RPMI7951 (cell line): ENCODE results near the gene ARID4B. TPM values are rescaled to one million over a fixed set of nuclear protein-coding genes. Genes with fewer than 3 reads are reported as not detected.
"Not testable (repeated sequence)": the region's sequence is repeated elsewhere in the genome, so short reads cannot be mapped to it uniquely, and the experiment has no call there.

Experiments
- DNase-seq: peaks from one replicate; pipeline ENCODE4 v3.0.0-alpha.2; 2012; ENCODE audit warnings: low read depth
- total RNA-seq: library from RNA; depleted of rRNA; stranded (reverse); fragments of >200 nt; shearing (Covaris generic); gene quantifications from 2 replicates; pipeline ENCODE4 v1.2.3, GENCODE V29; 2014

The ARID4B gene
- total RNA-seq, 1 experiment from 2014 or later = 16.9 TPM

GRCh38 chr1:235298758-235299157 is 29.2 kb downstream of the ARID4B start:
- DNase-seq = no peak

GRCh38 chr1:235297579-235297978 is 30.4 kb downstream of the ARID4B start:
- peak; percentile 22 for DNase-seq

GRCh38 chr1:235296729-235297128 is 31.2 kb downstream of the ARID4B start:
- no peak for DNase-seq

- peak; percentile 47 for DNase-seq
Measured at GRCh38 chr1:235295902-235296350, 32.1 kb downstream of the ARID4B start.

- DNase-seq = no peak
Measured at GRCh38 chr1:235293322-235293942, 34.5 kb downstream of the ARID4B start.

- DNase-seq = no peak
Measured at GRCh38 chr1:235292790-235293189, 35.2 kb downstream of the ARID4B start.

- no peak for DNase-seq
Measured at GRCh38 chr1:235291599-235292091, 36.3 kb downstream of the ARID4B start.

- DNase-seq = no peak
Measured at GRCh38 chr1:235290740-235291502, 37.1 kb downstream of the ARID4B start.

- DNase-seq = no peak
Measured at GRCh38 chr1:235289859-235290739, 37.9 kb downstream of the ARID4B start.

- no peak for DNase-seq
Measured at GRCh38 chr1:235287208-235287882, 40.6 kb downstream of the ARID4B start.

GRCh38 chr1:235286667-235287066 is 41.3 kb downstream of the ARID4B start:
- DNase-seq = no peak

- DNase-seq = no peak
Measured at GRCh38 chr1:235284231-235284769, 43.7 kb downstream of the ARID4B start.

- not testable (repeated sequence) for DNase-seq
Measured at GRCh38 chr1:235283636-235284035, 44.3 kb downstream of the ARID4B start.

- no peak for DNase-seq
Measured at GRCh38 chr1:235280467-235280866, 47.5 kb downstream of the ARID4B start.

- DNase-seq = no peak
Measured at GRCh38 chr1:235279694-235280093, 48.3 kb downstream of the ARID4B start.

- DNase-seq = no peak
Measured at GRCh38 chr1:235278915-235279292, 49.1 kb downstream of the ARID4B start.

GRCh38 chr1:235278233-235278914 is 49.6 kb downstream of the ARID4B start:
- no peak for DNase-seq

GRCh38 chr1:235277709-235278108 is 50.3 kb downstream of the ARID4B start:
- DNase-seq = no peak

GRCh38 chr1:235275836-235276235 is 52.1 kb downstream of the ARID4B start:
- no peak for DNase-seq

- no peak for DNase-seq
Measured at GRCh38 chr1:235275223-235275622, 52.8 kb downstream of the ARID4B start.

- no peak for DNase-seq
Measured at GRCh38 chr1:235272851-235273250, 55.1 kb downstream of the ARID4B start.
